GM21723 (cell line): ENCODE data around the gene NKX2-4.
"Not testable (repeated sequence)": the region's sequence is repeated elsewhere in the genome, so short reads cannot be mapped to it uniquely, and the experiment has no call there.

Experiments used
- ATAC-seq: cut with Tn5 transposase; IDR thresholded peaks from one replicate; pipeline ENCODE4 v1.9.1; 2021; ENCODE audit warnings: mild to moderate bottlenecking, moderate library complexity; ENCODE audit not compliant: unreplicated experiment

NKX2-4 gene

DNA sequence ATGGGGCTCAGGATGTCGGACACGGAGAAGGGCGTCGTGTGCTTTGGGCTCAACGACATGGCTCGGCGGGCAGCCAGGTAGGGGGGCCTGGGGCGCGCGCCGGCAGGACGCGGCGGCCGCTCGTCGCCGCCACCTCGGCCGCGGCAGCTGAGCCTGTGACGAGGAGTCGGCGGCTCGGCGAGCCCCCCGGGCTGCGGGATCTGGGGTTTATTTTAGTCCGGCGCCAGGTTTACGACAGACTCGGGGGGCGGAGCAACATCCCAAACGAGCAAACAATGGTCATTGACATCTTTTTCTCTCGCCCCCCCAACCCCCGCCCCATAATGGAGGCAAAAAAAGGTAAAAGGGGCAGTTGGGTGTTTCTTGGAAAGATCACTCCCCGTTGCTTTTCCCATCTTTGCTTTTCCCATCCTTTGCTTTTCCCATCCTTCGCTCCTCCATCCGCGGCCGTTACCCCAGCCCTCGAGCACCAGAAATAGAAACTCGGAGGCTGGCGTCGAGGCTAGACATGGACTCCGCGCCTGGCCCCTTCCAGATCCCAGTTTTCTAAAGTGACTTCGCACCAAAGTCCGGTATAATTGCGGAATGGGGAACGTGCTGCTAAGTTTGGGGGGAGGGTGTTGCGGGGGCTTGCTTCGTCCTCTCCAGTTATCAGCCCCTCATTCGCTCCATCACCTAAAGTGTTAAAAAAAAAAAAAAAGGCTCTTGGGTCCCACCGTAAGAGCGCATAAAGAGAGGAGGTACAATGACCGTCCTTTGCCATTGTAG lies at the start of gene NKX2-4:
Gene NKX2-4 (minus strand): TSS at position 186 of the 768 bp plus-strand sequence. CDS start 127 bp downstream, at position 59.
- no peak for ATAC-seq

DNA sequence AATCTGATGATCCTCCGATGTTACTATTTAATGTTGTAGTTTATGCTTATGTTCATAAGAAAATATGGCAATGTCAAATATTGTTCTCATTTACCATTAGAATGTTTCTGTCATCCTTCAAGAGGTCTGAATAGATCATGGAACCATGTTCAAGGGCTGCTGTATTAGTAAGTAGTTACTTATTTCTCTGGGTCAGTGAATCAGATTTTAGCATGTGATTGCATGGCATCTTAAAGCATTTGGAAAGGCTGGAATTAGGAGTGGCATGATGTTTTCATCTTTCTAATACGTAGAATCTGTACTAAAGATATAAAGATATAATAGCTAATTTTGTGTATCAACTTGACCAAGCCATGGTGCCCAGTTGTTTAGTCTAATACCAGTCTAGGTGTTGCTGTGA lies 40.5 kb upstream of the NKX2-4 start:
- no peak for ATAC-seq

DNA sequence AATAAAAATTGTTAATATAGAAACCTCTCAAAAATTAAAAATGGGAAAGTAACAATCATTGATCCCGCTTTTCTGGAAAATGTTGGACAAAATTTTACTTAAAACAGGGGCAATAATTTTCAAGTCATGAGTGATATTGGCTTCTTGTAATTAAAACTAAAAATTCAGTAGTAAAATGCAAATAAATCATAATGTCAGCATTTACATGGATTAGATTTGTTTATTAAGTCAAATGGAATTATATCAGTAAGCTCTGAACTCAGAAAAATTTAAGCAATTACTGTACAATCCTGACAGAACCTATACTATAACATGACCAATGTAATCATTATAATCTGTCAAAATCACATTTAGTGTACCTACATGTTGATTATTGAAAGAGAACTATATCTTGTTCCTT lies 39.9 kb upstream of the NKX2-4 start:
- no peak for ATAC-seq

DNA sequence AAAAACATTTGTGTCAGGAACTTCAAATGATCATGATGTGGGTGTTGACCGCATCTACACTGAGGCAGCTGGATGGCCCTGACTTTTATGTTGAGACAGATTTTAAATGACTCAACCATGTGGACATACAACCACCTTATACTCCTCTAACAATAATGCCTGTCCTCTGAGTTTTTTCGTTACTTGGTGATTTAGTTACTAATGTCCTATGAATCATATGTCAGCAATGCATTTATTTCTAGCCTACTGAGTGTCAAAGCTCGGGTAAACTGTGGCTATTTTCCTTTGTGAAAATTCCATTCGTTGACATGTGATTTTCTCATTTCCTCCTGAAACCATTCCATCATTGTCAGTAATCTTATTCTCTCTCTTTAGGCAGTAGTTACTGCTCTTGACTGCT lies 38.9 kb upstream of the NKX2-4 start:
- no peak for ATAC-seq

DNA sequence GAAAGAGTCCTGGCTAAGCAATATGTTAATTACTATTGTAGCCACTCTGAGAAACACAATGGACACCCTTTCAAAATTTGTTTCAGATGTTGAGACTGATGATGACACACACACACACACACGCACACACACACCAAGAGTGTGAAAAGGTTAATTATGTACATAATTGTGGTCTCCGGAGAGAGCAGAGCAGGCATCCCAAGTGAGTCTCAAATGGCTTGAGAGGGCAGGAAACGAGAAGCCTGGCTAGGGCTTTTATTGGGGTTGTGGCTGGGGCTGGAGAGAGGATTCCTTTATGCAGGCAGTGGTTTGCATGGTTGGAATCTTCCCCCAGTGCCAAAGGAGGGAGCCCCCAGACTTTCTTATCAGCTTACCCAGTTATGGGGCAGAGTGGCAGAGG lies 38.2 kb upstream of the NKX2-4 start:
- ATAC-seq: no peak

DNA sequence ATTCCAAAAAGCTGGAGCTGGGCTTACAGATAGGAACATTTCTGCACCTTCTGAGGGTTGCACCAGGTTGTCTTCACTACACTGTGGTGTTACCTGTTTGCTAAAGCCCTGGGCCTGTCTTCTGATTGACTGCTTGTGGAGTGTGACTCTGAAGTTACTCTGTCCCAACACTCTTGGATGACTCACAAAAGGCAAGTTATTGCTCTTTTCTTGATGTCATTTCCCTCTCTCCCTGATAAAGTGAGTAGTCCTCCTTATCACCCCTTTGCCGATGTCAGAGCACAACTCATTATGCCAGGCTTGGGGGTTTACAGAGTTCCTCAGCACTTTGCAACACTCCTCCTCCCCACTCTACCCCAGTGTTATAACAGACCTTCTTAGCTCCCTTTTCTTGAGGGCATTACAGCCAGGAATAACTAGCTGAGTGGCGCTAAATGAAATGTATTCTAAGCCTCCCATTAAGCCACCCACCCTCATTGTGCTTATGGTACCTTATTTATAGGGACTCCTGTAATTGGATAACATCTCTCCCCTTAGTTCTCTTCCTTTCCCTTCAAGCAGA lies 36.1 kb upstream of the NKX2-4 start:
- no peak for ATAC-seq

DNA sequence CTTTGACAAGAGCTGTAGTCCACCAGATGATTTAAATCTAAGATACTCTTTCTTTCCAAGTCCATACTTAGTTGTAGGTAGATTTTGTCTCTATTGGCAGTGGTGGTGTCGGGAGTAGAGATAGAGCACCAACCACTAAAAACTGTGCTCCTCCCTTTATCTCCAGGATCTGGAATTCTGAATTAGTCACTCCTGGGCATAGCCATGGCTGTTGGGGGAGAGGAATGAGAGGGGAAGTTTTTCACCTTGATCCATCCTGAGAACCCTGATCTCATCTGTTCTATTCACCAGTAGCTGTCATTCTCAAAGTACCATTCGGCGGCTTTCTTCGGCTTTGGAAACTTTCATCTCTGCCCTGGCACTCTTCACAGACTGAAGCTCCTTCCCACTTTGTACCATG lies 35.6 kb upstream of the NKX2-4 start:
- no peak for ATAC-seq

DNA sequence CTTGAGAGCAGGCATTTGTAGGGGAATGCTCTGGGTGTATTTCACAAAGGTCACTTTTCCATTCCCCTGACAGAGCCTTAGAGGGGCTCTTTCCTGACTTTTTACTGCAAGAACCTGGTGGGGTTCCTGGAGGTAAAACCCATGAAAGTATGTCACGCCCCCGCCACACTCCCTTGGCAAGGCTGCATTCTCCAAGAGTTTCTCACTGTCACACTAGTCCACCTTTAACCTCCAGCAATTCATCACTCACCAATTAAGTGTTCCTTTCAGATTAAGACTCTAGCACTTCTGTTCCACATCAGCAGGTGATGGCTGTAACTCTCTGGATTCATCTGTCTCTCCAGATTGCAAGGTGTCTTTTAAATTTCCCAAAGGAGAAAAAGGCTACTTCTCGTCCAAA lies 32.7 kb upstream of the NKX2-4 start:
- no peak for ATAC-seq

DNA sequence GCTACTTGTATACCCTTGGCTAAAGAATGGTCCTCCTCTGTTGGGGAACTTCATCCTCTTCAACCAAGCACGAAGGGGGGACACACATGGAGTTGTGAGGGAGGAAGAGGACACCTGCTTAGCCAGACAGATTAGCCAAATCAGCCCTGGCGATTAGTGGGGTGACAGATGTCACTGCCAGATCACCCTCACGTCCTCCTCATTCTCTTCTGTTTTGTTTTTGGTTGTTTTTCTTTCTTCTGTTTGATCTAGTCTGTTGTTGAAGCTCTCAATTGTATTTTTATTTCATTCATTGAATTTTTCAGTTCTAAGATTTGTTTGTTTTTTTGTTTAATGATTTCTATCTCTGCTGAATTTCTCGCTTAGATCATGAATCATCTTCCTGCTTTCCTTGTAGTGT lies 27.5 kb upstream of the NKX2-4 start:
- no peak for ATAC-seq

DNA sequence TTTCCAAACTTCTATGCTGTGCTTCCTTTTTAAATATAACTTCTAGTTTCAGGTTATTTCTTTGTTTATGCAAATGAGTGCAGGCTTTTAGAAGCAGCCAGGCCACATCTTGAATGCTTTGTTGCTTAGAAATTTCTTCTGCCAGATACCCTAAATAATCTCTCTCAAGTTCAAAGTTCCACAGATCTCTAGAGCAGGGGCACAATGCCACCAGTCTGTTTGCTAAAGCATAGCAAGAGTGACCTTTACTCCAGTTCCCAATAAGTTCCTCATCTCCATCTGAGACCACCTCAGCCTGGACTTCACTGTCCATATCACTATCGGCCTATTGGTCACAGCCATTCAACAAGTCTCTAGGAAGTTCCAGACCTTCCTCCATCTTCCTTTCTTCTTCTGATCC lies 26.4 kb upstream of the NKX2-4 start:
- not testable (repeated sequence) for ATAC-seq

DNA sequence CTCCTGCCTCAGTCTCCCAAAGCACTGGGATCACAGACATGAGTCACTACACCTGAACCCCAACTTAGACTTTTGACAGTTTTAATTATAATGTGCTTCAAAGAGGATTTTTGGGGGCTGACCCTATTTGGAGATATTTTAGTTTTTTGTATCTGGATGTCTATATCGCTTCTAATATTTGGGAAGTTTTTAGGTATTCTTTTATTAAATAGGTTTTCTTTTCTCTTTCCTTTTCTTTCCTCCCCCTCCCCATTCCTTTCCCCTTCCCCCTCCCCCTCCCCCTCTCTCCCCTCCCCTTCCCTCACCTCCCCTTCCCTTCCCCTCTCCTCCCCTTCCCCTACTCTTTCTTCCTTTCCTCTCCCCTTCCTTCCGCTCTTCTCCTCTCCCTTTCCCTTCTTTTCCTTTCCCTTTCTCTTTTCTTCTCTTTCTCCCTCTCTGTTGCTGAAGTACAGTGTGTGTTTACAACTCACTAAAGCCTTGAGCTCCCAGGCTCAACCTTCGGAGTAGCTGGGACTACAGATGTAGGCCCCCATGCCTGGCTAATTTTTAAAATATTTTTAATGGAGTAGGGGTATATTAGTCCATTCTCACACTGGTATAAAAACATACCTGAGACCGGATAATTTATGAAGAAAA lies 24.4 kb upstream of the NKX2-4 start:
- ATAC-seq: no peak

DNA sequence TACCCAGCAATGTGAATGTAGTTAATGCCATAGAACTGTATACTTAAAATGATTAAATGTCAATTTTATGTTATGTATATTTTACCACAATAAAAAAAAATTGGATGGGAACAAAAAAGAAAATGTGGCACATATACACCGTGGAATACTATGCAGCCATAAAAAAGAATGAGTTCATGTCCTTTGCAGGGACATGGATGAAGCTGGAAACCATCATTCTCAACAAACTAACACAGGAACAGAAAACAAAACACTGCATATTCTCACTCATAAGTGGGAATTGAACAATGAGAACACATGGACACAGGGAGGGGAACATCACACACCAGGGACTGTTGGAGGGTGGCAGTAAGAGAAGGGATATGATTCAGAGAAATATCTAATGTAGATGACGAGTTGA lies 21.8 kb upstream of the NKX2-4 start:
- not testable (repeated sequence) for ATAC-seq

DNA sequence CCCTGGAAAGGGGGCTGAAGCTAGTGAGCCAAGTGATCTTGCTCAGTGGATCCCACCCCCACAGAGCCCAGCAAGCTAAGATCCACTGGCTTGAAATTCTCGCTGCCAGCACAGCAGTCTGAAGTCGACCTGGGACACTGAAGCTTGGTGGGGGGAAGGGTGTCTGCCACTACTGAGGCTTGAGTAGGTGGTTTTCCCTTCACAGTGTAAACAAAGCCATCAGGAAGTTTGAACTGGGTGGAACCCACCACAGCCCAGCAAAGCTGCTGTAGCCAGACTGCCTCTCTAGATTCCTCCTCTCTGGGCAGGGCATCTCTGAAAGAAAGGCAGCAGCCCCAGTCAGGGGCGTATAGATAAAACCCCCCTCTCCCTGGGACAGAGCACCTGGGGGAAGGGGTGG lies 16.7 kb upstream of the NKX2-4 start:
- ATAC-seq: not testable (repeated sequence)

DNA sequence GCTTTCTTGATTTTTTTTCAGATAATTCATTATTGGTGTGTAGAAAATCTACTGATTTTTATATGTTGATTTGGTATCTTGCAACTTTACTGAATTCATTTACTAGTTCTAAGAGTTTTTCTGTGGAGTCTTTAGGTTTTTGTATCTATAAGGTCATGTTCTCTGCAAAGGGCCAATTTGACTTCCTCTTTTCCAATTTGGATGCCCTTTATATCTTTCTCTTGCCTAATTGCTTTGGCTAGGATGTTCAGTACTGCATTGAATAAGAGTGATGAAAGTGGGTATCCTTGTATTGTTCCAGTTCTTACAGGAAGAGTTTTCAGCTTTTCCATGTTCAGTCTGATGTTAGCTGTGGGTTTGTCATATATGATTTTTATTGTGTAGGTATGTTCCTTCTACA lies 14.4 kb upstream of the NKX2-4 start:
- ATAC-seq: no peak

DNA sequence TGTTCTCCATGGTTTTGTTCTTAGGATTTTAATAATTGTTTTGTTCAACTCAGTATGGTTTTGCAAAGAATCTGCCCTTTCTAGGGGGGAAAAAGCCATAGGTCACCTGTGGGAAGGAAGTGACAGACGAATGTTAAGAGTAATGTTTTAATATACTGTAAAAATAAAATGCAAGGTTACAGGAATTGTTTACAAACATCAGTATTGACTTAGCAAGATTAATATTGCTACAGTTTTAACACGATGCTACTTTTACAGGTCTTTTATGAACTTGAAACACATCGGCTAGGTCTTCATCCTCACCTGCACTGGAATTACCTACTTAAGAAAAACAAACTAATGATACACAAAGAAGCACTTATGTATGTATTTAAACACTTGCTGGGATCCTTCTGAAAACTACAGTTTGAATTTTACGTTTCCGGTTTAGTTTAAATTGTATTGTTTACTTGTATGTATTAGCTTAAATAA lies 1.7 kb upstream of the NKX2-4 start:
- ATAC-seq: no peak

DNA sequence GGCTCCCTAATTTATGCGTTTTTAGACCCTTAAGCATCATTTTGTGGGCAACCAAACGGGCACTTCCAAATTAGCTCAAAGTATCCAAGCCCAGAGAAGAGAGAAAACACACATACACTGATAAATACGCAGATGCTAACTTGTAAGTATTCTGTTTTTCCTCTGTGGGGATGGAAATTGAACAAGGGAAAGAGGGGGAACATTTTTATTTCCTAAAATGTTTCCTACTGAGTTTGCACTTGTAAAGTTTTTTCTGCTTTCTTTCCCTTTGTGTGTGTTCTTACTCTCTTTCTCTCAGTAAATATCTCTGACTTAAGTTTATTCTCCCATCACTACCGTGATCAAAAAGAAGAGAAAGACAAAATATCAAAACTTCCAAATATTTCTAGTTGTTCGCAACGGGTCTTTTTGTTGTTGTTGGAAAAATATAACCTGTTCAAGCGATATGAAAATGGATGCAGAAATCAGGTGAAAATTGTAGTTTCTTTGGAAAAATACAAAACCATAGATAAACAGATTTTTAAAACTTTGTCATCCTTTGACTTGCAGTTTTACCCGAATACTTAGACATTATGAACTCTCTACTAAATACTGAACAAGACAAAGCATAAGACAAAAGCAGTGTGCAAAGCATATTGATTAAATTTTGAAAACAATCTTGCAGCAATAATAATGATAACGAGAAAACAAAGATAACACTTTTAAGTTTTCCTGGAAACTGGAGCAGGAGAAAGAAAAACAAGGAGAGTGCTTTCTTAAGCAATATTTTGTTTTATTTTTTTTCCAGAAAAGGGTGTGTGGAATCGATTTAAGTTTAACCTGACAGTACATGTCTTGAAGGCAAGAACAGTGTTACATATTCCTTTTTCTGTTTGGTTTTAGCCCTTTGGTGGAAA lies 1.0 kb upstream of the NKX2-4 start:
- no peak for ATAC-seq

DNA sequence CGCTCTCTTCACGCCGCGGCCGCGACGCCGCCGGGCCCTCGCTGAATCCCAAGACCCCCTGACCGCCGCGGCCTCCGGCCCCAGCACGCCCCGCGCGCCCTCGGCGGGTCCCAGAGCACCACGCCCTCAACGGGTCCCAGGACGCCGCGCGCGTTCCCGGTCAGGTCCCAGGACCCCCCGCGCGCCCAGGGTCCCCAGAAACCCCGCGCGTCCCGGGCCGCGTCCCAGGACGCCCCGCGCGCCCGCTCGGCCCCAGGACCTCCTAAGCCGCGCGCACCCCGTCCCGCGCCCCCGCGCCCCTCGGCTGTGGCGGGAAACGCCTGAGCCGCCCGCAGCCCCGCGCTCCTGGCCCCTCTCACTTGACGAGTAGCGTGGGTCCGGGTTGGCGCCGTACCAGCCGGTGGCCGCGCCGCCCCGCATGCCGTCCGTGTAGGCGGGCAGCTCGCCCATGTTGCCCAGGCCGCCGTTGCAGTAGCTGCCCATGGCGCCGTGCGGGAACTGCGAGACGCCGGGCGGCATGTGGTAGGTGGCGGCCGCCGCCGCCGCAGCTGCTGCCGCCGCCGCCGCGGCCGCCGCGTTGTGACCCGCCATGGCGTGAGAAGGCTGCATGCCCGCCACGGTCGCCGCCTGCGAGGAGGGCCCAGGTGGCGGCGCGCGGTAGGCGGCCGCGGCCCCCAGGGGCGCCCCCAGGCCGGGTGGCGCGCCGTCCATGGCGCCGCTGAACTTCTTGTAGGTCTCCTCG lies 556 bp downstream of the NKX2-4 start:
- no peak for ATAC-seq

DNA sequence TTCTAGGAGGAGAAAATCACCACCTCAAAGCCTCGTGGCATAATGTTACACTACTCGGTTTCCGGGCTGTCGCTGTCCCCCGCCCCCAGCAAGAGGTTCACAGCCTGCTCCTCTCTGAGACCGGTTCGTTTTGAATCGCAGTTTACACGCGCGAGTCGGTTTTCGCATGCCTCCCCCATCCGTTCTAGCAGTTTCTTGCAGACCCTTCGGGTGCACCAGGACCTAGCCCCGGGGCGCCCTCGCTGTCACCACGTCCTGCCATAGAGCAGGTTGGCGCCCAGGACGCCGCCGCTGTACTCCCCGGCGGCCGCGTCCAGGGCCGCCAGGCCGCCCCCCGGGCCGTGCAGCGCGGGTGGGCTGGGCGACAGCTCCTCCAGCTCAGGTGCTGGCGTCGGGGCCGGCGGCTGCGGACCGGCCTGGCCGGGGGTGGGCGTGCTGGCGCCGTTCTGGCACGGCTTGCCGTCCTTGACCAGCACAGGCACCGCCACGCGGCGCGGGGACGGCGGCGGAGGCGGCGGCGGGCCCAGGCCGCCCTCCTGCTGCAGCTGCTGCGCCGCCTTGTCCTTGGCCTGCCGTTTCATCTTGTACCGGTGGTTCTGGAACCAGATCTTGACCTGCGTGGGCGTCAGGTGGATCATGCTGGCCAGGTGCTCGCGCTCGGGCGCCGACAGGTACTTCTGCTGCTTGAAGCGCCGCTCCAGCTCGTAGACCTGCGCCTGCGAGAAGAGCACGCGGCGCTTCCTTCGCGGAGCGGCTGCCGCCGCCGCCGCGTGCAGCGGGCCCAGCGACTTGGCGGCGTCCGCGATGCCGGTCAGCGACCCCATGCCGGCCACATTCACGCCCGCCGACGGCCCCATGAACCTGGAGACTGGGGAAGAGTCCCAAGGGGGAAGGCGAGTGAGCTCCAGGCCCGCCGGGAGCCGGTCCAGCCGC lies 1.4 kb downstream of the NKX2-4 start:
- ATAC-seq: no peak

DNA sequence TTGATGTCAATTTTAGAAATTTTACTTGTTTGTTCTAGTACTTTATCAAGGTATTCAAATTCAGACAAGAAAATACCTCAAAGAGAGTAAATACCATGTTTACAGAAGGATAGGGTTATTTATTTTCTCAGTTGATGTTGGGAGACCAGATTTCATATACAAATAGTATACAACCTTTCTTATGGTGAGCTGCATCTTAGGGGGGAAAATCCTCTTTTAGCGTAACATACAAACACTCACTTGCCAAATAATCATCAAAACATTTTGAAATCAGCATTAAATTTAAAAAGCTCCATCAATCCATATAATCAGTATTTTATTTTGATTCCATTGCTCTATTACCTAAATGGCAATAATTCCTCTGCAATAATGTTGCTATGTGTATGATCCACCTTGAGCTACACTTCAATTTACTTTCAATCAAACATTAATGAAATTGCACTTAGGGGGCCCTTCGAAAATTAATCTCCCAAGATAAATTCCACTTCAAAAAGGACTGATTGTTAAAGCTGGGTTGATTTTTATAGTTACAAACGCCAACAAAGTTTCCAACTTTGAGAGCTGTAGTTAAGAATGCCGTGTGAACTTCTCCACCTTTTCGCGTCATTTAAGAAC lies 2.2 kb downstream of the NKX2-4 start:
- ATAC-seq: no peak
